ENCODE data around the gene RCAN1. TPM values are rescaled to one million over a fixed set of nuclear protein-coding genes. Genes with fewer than 3 reads are reported as not detected.
A peak's percentile ranks its signal among the peaks of the same experiment; 100 is the strongest.

RCAN1 gene
- total and polyA plus RNA-seq, 9 of the 15 experiments (the other 6 are each of a cell fraction or from before 2014, with no cell fraction given): 4.4 to 16.5 (median 12.3) TPM

DNA sequence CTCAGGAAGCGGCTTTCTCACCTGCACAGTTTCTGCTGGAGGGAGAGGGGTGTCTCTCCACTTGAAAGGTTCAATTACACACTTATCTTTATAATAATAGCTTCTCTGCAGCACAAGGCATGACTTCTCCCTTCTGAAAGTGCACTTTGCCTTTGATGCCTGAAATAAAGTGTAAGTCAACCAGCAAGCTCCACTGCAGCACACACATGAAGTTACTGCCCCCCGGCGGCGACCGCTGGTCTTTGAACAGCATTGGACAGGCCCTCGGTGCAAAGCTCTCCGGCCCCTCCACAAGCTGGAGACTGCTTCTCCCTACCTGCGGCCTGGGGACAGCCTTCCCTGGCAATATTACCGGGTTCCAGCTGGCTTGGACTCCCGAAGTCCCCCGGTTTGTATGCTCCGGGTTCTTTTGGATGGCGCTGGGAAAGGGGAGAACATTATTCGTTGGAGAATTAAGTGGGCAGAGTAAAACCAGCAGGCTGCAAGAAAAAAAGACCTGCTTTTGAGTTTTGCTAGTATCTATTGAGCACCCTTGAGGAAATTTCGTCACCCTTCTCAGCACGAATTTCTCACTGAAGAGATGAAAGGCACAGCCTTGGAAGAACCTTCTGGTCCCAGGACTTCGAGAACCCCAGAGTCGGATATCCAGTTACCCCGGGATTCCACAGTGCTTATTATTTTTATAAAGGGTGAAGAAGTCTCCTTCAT lies 11.8 kb downstream of the RCAN1 start (continued):
- TF ChIP-seq MAZ (CRISPR knock-in tag; conservative IDR thresholded peaks at IDR 0.05 in 1 of 2, IDR thresholded peaks at IDR 0.05 in 1 of 2) (0 out of 4 replicates have a peak, but pooled peaks of 1 of the 2 experiments have one; percentile 45), SAFB (IDR thresholded peaks at IDR 0.05; ENCODE audit: borderline replicate concordance, low read depth, low read length) (no peak), ZNF324 (CRISPR knock-in tag; IDR thresholded peaks at IDR 0.05) (no peak), ZNF551 (CRISPR knock-in tag; IDR thresholded peaks at IDR 0.05) (no peak), CEBPG (CRISPR knock-in tag; IDR thresholded peaks at IDR 0.05) (no peak), CEBPG (tag; conservative IDR thresholded peaks at IDR 0.05 in 1 of 2, IDR thresholded peaks at IDR 0.05 in 1 of 2) (0 out of 4 replicates have a peak, but pooled peaks of 1 of the 2 experiments have one; percentile 13), ZNF121 (CRISPR knock-in tag; conservative IDR thresholded peaks at IDR 0.05) (no peak), SMARCC2 (IDR thresholded peaks at IDR 0.05; ENCODE audit: low read depth) (no peak), ZNF174 (CRISPR knock-in tag; IDR thresholded peaks at IDR 0.05) (no peak), ZNF431 (CRISPR knock-in tag; IDR thresholded peaks at IDR 0.05) (no peak), CTBP1 (IDR thresholded peaks at IDR 0.05; ENCODE audit: borderline replicate concordance) (no peak), TOE1 (IDR thresholded peaks at IDR 0.05; ENCODE audit: borderline replicate concordance) (no peak), TOE1 (CRISPR knock-in tag; IDR thresholded peaks at IDR 0.05; ENCODE audit: borderline replicate concordance, low read depth) (no peak), MTA1 (IDR thresholded peaks at IDR 0.05; ENCODE audit: borderline replicate concordance) (no peak), ZNF592 (IDR thresholded peaks at IDR 0.05) (no peak), ATF1 (CRISPR knock-in tag; IDR thresholded peaks at IDR 0.05) (no peak), ATF1 (tag; IDR thresholded peaks at IDR 0.05) (no peak), RAD21 (CRISPR knock-in tag; conservative IDR thresholded peaks at IDR 0.05 in 1 of 2, IDR thresholded peaks at IDR 0.05 in 1 of 2) (peak; percentile 92 to 96), KLF16 (IDR thresholded peaks at IDR 0.05) (0 out of 2 replicates have a peak, but pooled peaks have one; percentile 11)
- TF ChIP-seq, protein P1, sequence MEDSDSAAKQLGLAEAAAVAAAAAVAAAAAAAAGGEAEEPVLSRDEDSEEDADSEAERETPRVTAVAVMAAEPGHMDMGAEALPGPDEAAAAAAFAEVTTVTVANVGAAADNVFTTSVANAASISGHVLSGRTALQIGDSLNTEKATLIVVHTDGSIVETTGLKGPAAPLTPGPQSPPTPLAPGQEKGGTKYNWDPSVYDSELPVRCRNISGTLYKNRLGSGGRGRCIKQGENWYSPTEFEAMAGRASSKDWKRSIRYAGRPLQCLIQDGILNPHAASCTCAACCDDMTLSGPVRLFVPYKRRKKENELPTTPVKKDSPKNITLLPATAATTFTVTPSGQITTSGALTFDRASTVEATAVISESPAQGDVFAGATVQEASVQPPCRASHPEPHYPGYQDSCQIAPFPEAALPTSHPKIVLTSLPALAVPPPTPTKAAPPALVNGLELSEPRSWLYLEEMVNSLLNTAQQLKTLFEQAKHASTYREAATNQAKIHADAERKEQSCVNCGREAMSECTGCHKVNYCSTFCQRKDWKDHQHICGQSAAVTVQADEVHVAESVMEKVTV (CRISPR knock-in tag; IDR thresholded peaks at IDR 0.05): peak; percentile 82
- TF ChIP-seq, protein P2, sequence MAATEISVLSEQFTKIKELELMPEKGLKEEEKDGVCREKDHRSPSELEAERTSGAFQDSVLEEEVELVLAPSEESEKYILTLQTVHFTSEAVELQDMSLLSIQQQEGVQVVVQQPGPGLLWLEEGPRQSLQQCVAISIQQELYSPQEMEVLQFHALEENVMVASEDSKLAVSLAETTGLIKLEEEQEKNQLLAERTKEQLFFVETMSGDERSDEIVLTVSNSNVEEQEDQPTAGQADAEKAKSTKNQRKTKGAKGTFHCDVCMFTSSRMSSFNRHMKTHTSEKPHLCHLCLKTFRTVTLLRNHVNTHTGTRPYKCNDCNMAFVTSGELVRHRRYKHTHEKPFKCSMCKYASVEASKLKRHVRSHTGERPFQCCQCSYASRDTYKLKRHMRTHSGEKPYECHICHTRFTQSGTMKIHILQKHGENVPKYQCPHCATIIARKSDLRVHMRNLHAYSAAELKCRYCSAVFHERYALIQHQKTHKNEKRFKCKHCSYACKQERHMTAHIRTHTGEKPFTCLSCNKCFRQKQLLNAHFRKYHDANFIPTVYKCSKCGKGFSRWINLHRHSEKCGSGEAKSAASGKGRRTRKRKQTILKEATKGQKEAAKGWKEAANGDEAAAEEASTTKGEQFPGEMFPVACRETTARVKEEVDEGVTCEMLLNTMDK (IDR thresholded peaks at IDR 0.05; ENCODE audit: borderline replicate concordance, insufficient read depth, low read depth, low read length, poor library complexity, severe bottlenecking): peak; percentile 44
